ENCODE measurements around the gene DOK1. TPM values are rescaled to one million over a fixed set of nuclear protein-coding genes. Genes with fewer than 3 reads are reported as not detected.
A peak's percentile ranks its signal among the peaks of the same experiment; 100 is the strongest.

The DOK1 gene
- total and polyA plus RNA-seq, 8 donors: 8.7 to 35.2 (median 10.5) TPM

GRCh38 chr2:74582184-74582583 lies 27.7 kb downstream of the DOK1 start:
- Histone ChIP-seq H3K27ac (no peak overlapping the region), H3K4me1 (peaks cover 4 to 38% of the 10 kb centered on the region in 2 donors), H3K9me3 (no peaks in the 10 kb centered on the region), H3K36me3 (no peaks in the 10 kb centered on the region), H3K4me3 (no peak overlapping the region), H3K27me3 (no peaks in the 10 kb centered on the region)
- TF ChIP-seq, protein P1, sequence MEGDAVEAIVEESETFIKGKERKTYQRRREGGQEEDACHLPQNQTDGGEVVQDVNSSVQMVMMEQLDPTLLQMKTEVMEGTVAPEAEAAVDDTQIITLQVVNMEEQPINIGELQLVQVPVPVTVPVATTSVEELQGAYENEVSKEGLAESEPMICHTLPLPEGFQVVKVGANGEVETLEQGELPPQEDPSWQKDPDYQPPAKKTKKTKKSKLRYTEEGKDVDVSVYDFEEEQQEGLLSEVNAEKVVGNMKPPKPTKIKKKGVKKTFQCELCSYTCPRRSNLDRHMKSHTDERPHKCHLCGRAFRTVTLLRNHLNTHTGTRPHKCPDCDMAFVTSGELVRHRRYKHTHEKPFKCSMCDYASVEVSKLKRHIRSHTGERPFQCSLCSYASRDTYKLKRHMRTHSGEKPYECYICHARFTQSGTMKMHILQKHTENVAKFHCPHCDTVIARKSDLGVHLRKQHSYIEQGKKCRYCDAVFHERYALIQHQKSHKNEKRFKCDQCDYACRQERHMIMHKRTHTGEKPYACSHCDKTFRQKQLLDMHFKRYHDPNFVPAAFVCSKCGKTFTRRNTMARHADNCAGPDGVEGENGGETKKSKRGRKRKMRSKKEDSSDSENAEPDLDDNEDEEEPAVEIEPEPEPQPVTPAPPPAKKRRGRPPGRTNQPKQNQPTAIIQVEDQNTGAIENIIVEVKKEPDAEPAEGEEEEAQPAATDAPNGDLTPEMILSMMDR (IDR thresholded peaks at IDR 0.05): no peak
- no peak for ATAC-seq
- intact Hi-C loops (cut with DNase I): no loop called here
- no peak for DNase-seq

- H3K27ac ChIP-seq: no peak overlapping the region
- ATAC-seq (no peak), DNase-seq (no peak)
- no peaks in the 10 kb centered on the region for H3K27me3 ChIP-seq
- H3K9me3 ChIP-seq: no peaks in the 10 kb centered on the region
- intact Hi-C loops (cut with DNase I): no loop called here
- TF ChIP-seq, protein P1 (IDR thresholded peaks at IDR 0.05): no peak
- peaks cover 0 to 28% of the 10 kb centered on the region in 2 donors for H3K4me1 ChIP-seq
- H3K4me3 ChIP-seq: no peak overlapping the region
- no peaks in the 10 kb centered on the region for H3K36me3 ChIP-seq
These were observed 29.0 kb downstream of the DOK1 start for GRCh38 chr2:74583504-74583903.

GRCh38 chr2:74584088-74584645 lies 29.6 kb downstream of the DOK1 start:
- no peak overlapping the region for H3K4me3 ChIP-seq
- TF ChIP-seq, protein P1 (IDR thresholded peaks at IDR 0.05): no peak
- H3K36me3 ChIP-seq: no peaks in the 10 kb centered on the region
- DNase-seq (no peak), ATAC-seq (no peak)
- peaks cover 0 to 26% of the 10 kb centered on the region in 2 donors for H3K4me1 ChIP-seq
- intact Hi-C loops (cut with DNase I): no loop called here
- no peak overlapping the region for H3K27ac ChIP-seq
- no peaks in the 10 kb centered on the region for H3K27me3 ChIP-seq
- H3K9me3 ChIP-seq: no peaks in the 10 kb centered on the region

DNA sequence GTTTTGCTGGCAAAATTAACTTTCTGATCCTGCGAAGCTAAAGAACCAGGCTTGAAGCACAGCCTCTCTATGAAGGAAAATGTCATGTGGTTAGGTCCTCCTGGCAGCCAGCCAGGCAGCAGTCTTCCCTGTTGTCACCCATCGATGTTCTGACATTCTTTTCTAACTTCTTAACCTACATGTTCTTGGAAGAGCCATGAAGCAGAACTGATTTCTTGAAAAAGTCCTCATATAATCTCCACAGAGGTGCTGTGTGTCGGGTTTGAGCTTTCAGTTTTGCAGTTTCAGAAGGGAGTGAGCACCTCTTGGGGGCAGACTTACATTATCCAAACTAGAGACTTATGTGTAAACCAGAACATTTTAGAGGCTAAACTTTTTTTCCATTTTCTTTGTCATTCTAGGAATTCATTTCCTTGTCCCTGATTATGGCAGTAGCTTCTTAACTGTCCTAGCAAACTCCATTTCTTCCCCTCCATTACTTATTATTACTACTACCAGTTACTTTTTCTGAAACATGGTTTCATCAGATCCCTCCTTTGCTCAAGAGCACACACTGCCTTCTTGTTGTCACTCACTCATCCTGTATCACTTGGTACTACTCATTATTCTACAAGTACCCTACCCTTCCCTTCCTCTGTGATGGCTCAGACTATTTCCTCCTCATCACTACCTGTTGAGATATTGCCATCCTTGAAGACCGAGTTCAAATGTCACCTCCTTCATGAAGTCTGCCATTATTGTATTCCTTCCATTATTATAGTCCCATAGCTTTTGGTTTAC lies 31.1 kb downstream of the DOK1 start:
- peak in 2 of 4 donors; percentile 10 to 72 for DNase-seq
- TF ChIP-seq, protein P1 (IDR thresholded peaks at IDR 0.05): no peak
- H3K27me3 ChIP-seq: peaks cover 2 to 3% of the 10 kb centered on the region in 2 donors
- H3K27ac ChIP-seq: peak overlapping the region in 1 of 2 donors; percentile 63
- no peaks in the 10 kb centered on the region for H3K9me3 ChIP-seq
- ATAC-seq: no peak
- no peak overlapping the region for H3K4me3 ChIP-seq
- H3K36me3 ChIP-seq: no peaks in the 10 kb centered on the region
- intact Hi-C loops (cut with DNase I): loop anchor here in 1 of 2 donors (5.0 kb wide), 1 partner anchor 103 kb away; the partner anchor contains the start of genes CCDC142 and TTC31
- peaks cover 0 to 26% of the 10 kb centered on the region in 2 donors for H3K4me1 ChIP-seq

GRCh38 chr2:74587664-74588277 lies 33.3 kb downstream of the DOK1 start:
- intact Hi-C loops (cut with DNase I): loop anchor here in 1 of 2 donors (5.0 kb wide), 1 partner anchor 105 kb away; the partner anchor contains the start of genes CCDC142 and TTC31
- TF ChIP-seq, protein P1 (IDR thresholded peaks at IDR 0.05): peak; percentile 51 to 75
- Histone ChIP-seq H3K4me3 (no peak overlapping the region), H3K4me1 (peaks cover 0 to 26% of the 10 kb centered on the region in 2 donors), H3K27ac (no peak overlapping the region), H3K27me3 (peaks cover 3 to 7% of the 10 kb centered on the region in 2 donors), H3K9me3 (no peaks in the 10 kb centered on the region), H3K36me3 (no peaks in the 10 kb centered on the region)
- peak; percentile 97 for ATAC-seq
- DNase-seq: peak in 3 of 4 donors; percentile 55 to 78 (median 64)

Data from left lung (tissue), 10 donors.